DOHH2 (cell line): ENCODE data around the gene C3orf22.

Experiments used
- H3F3A ChIP-seq: fragments of 200-600 bp; sonication (generic), shearing (Covaris generic); 2 replicates; pipeline ENCODE4 v1.6.0; 2016; ENCODE audit warnings: antibody characterized with exemption, mild to moderate bottlenecking; ENCODE audit not compliant: control insufficient read depth, insufficient read depth
- H3K27ac ChIP-seq: fragments of 200-600 bp; sonication (generic); 2 replicates; pipeline ENCODE4 v1.5.1; 2014; ENCODE audit warnings: low read depth, mild to moderate bottlenecking, low read length, moderate library complexity
- H3K27me3 ChIP-seq: fragments of 200-600 bp; sonication (generic); 2 replicates; pipeline ENCODE4 v1.6.1; 2014; ENCODE audit warnings: mild to moderate bottlenecking, low read length, mixed read lengths; ENCODE audit not compliant: control insufficient read depth
- H3K36me3 ChIP-seq: fragments of 200-600 bp; sonication (generic); 2 replicates; pipeline ENCODE4 v1.6.1; 2014; ENCODE audit warnings: mild to moderate bottlenecking, low read length, moderate library complexity, mixed read lengths; ENCODE audit not compliant: control insufficient read depth
- H3K4me1 ChIP-seq: fragments of 200-600 bp; sonication (generic); 2 replicates; pipeline ENCODE4 v1.6.1; 2014; ENCODE audit warnings: mild to moderate bottlenecking, low read length, mixed read lengths; ENCODE audit not compliant: control insufficient read depth
- H3K4me2 ChIP-seq: fragments of 200-600 bp; sonication (generic); 2 replicates; pipeline ENCODE4 v1.6.0; 2014; ENCODE audit warnings: mild to moderate bottlenecking, low read length, moderate library complexity
- H3K4me3 ChIP-seq: fragments of 200-600 bp; sonication (generic); 2 replicates; pipeline ENCODE4 v1.5.1; 2014; ENCODE audit warnings: mild to moderate bottlenecking, low read length, mixed read lengths
- H3K79me2 ChIP-seq: fragments of 200-600 bp; sonication (generic); 2 replicates; pipeline ENCODE4 v1.6.1; 2014; ENCODE audit warnings: mild to moderate bottlenecking, low read length, mixed read lengths; ENCODE audit not compliant: control insufficient read depth
- H3K9me2 ChIP-seq: fragments of 200-600 bp; sonication (generic); replicated peaks from 2 replicates; pipeline ENCODE4 v1.6.1; 2014; ENCODE audit warnings: mild to moderate bottlenecking, low read length, mixed read lengths; ENCODE audit not compliant: control insufficient read depth
- H3K9me3 ChIP-seq: fragments of 200-600 bp; sonication (generic); 2 replicates; pipeline ENCODE4 v1.6.1; 2014; ENCODE audit warnings: antibody characterized with exemption, low read length, mixed read lengths; ENCODE audit not compliant: control insufficient read depth, insufficient read depth
- H4K20me1 ChIP-seq: fragments of 200-600 bp; sonication (generic); 2 replicates; pipeline ENCODE4 v1.6.0; 2014; ENCODE audit warnings: low read depth, mild to moderate bottlenecking, antibody characterized with exemption, low read length, moderate library complexity; ENCODE audit not compliant: control insufficient read depth, insufficient read depth
- CTCF ChIP-seq: fragments of 200-600 bp; sonication (generic); IDR thresholded peaks from one replicate; pipeline ENCODE4 v1.5.1; 2014; ENCODE audit warnings: antibody characterized with exemption, mild to moderate bottlenecking, low read depth, low read length; ENCODE audit not compliant: poor library complexity, severe bottlenecking
- EZH2phosphoT487 ChIP-seq: fragments of 200-600 bp; sonication (generic); IDR thresholded peaks from 2 replicates; pipeline ENCODE4 v1.6.1; 2017; ENCODE audit warnings: borderline replicate concordance, mild to moderate bottlenecking, antibody characterized with exemption, low read length, moderate library complexity, mixed read lengths

Gene C3orf22

GRCh38 chr3:126515066-126515706 lies 43.5 kb downstream of the C3orf22 start:
- Histone ChIP-seq H3K27ac (no peak overlapping the region), H3K4me3 (no peak overlapping the region), H3K27me3 (no peaks in the 10 kb centered on the region), H3K9me2 (no peaks in the 10 kb centered on the region), H3K4me1 (no peaks in the 10 kb centered on the region), H3K79me2 (no peaks in the 10 kb centered on the region), H3K4me2 (no peak overlapping the region), H3K36me3 (no peaks in the 10 kb centered on the region), H3K9me3 (no peaks in the 10 kb centered on the region), H4K20me1 (no peaks in the 10 kb centered on the region), H3F3A (no peaks in the 10 kb centered on the region)
- TF ChIP-seq CTCF: no peak
- no peak for TF ChIP-seq EZH2phosphoT487

GRCh38 chr3:126514161-126514560 lies 44.6 kb downstream of the C3orf22 start:
- no peak overlapping the region for H3K4me3 ChIP-seq
- no peaks in the 10 kb centered on the region for H3K27me3 ChIP-seq
- TF ChIP-seq EZH2phosphoT487: no peak
- no peak for TF ChIP-seq CTCF
- no peak overlapping the region for H3K4me2 ChIP-seq
- no peaks in the 10 kb centered on the region for H3K9me2 ChIP-seq
- H3K4me1 ChIP-seq: no peaks in the 10 kb centered on the region
- H3K27ac ChIP-seq: no peak overlapping the region
- H3F3A ChIP-seq: no peaks in the 10 kb centered on the region
- no peaks in the 10 kb centered on the region for H3K79me2 ChIP-seq
- H3K9me3 ChIP-seq: no peaks in the 10 kb centered on the region
- H3K36me3 ChIP-seq: no peaks in the 10 kb centered on the region
- H4K20me1 ChIP-seq: no peaks in the 10 kb centered on the region

GRCh38 chr3:126512916-126513650 lies 45.6 kb downstream of the C3orf22 start:
- Histone ChIP-seq H3F3A (no peaks in the 10 kb centered on the region), H3K79me2 (no peaks in the 10 kb centered on the region), H4K20me1 (no peaks in the 10 kb centered on the region), H3K4me2 (no peak overlapping the region), H3K9me3 (no peaks in the 10 kb centered on the region), H3K4me1 (no peaks in the 10 kb centered on the region), H3K4me3 (no peak overlapping the region), H3K27ac (no peak overlapping the region), H3K9me2 (no peaks in the 10 kb centered on the region), H3K27me3 (no peaks in the 10 kb centered on the region), H3K36me3 (no peaks in the 10 kb centered on the region)
- TF ChIP-seq EZH2phosphoT487: no peak
- no peak for TF ChIP-seq CTCF
